GM19397 (cell line): ENCODE data around the gene TANGO6.
"Not testable (repeated sequence)": the region's sequence is repeated elsewhere in the genome, so short reads cannot be mapped to it uniquely, and the experiment has no call there.

Source experiments
- ATAC-seq: cut with Tn5 transposase; IDR thresholded peaks from one replicate; pipeline ENCODE4 v1.9.1; 2021; ENCODE audit warnings: mild to moderate bottlenecking, moderate library complexity; ENCODE audit not compliant: unreplicated experiment

Gene TANGO6

GRCh38 chr16:68960910-68961309, 117.6 kb downstream of the TANGO6 start:
- ATAC-seq, result no peak

GRCh38 chr16:68961778-68962402, 118.6 kb downstream of the TANGO6 start:
- ATAC-seq, result no peak

- no peak for ATAC-seq
These were observed 126.0 kb downstream of the TANGO6 start for GRCh38 chr16:68969338-68969737.

GRCh38 chr16:68972013-68972412, 128.7 kb downstream of the TANGO6 start:
- ATAC-seq, result no peak

- ATAC-seq, result no peak
These were observed 129.4 kb downstream of the TANGO6 start for GRCh38 chr16:68972720-68973119.

GRCh38 chr16:68973611-68974120, 130.3 kb downstream of the TANGO6 start:
- ATAC-seq, result no peak

- ATAC-seq, result no peak
These were observed 135.1 kb downstream of the TANGO6 start for GRCh38 chr16:68978303-68978954.

GRCh38 chr16:68980695-68981315, 137.5 kb downstream of the TANGO6 start:
- no peak for ATAC-seq

GRCh38 chr16:68981971-68982370, 138.6 kb downstream of the TANGO6 start:
- ATAC-seq, result no peak

- no peak for ATAC-seq
These were observed 141.1 kb downstream of the TANGO6 start for GRCh38 chr16:68984467-68984866.

- ATAC-seq, result no peak
These were observed 141.9 kb downstream of the TANGO6 start for GRCh38 chr16:68985268-68985667.

- ATAC-seq, result no peak
These were observed 142.5 kb downstream of the TANGO6 start for GRCh38 chr16:68985855-68986254.

GRCh38 chr16:68987734-68988457, 144.6 kb downstream of the TANGO6 start:
- ATAC-seq, result no peak

- ATAC-seq, result not testable (repeated sequence)
These were observed 147.0 kb downstream of the TANGO6 start for GRCh38 chr16:68990172-68990845.

GRCh38 chr16:68991075-68991474, 147.7 kb downstream of the TANGO6 start:
- ATAC-seq, result no peak

GRCh38 chr16:68992521-68992920, 149.2 kb downstream of the TANGO6 start:
- ATAC-seq, result no peak

- no peak for ATAC-seq
These were observed 150.1 kb downstream of the TANGO6 start for GRCh38 chr16:68993456-68993855.

- ATAC-seq, result no peak
These were observed 150.6 kb downstream of the TANGO6 start for GRCh38 chr16:68993885-68994284.

GRCh38 chr16:68994324-68994723, 151.0 kb downstream of the TANGO6 start:
- no peak for ATAC-seq

GRCh38 chr16:68995011-68995504, 151.7 kb downstream of the TANGO6 start:
- no peak for ATAC-seq

- no peak for ATAC-seq
These were observed 154.2 kb downstream of the TANGO6 start for GRCh38 chr16:68997564-68997963.
